ENCODE data around the gene OR5K4.

Gene OR5K4, protein sequence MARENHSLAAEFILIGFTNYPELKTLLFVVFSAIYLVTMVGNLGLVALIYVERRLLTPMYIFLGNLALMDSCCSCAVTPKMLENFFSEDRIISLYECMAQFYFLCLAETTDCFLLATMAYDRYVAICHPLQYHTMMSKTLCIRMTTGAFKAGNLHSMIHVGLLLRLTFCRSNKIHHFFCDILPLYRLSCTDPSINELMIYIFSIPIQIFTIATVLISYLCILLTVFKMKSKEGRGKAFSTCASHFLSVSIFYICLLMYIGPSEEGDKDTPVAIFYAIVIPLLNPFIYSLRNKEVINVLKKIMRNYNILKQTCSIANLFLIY

GRCh38 chr3:98353554-98353953 lies at the start of gene OR5K4:
Gene OR5K4, plus strand, starts transcription at chr3:98353854. Its CDS starts 0 bp downstream, at chr3:98353854.
- no peak for DNase-seq (ENCODE audit: low read depth in 2 of 2)

DNA sequence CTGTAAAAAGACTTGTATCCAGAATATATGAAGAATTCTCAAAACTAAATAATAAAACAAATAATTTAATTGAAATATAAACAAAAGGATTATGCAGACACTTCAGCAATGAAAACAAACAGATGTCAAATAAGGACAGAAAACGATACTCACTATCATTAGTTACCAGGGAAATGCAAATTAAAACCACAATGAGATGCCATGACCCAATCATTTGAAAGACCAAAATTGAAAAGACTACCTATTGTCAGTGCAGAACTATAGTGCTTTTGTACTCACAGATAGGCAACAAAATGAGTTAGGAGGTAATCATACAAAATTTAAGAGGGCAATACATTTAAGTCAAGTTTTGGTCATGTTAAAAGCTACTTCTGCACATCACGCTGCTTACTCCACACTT lies 31.6 kb upstream of the OR5K4 start:
- no peak for DNase-seq (ENCODE audit: low read depth in 2 of 2)

- DNase-seq (ENCODE audit: low read depth in 2 of 2) = no peak
Observed at GRCh38 chr3:98322686-98323085, 31.0 kb upstream of the OR5K4 start.

- no peak for DNase-seq (ENCODE audit: low read depth in 2 of 2)
Observed at GRCh38 chr3:98323425-98323824, 30.2 kb upstream of the OR5K4 start.

- DNase-seq (ENCODE audit: low read depth in 2 of 2) = no peak
Observed at GRCh38 chr3:98325055-98325454, 28.6 kb upstream of the OR5K4 start.

DNA sequence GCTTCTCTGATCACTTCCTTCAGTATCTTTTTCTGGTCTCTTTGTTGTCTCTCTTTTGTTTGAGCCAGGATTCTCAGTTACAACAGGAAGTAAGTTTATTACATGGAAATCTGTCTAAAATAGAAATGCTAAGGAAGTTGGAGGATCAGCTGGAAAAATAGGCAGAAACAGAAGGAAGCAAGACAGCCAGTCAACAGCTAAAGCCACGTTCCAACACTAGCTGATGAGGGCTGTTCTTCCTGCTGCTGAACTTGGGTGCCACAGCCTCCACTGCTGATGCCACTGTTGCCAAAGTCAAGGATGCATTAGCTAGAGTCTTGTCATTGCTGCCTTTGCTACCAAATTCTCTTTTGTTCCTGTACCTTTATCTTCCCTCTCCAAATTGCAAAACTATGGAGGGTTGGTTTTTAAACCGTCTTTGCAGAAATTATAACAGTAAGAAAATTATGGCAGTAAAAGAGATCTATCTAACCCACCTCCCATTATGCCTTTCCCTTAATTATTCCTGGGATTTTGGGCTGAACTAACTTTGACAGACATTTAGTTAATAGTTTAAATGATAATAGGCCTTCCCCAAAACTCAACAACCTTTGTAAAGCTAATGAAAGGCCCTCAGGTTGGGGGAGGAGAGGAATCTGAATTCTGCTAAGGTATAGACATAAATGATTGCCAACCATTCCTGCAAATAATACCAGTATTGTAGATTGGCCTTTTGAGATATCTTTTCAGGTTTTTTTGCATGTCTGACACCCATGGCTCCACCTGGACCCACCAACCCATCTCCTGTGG lies 27.4 kb upstream of the OR5K4 start:
- no peak for DNase-seq (ENCODE audit: low read depth in 2 of 2)

GRCh38 chr3:98326945-98327344 lies 26.7 kb upstream of the OR5K4 start:
- no peak for DNase-seq (ENCODE audit: low read depth in 2 of 2)

DNA sequence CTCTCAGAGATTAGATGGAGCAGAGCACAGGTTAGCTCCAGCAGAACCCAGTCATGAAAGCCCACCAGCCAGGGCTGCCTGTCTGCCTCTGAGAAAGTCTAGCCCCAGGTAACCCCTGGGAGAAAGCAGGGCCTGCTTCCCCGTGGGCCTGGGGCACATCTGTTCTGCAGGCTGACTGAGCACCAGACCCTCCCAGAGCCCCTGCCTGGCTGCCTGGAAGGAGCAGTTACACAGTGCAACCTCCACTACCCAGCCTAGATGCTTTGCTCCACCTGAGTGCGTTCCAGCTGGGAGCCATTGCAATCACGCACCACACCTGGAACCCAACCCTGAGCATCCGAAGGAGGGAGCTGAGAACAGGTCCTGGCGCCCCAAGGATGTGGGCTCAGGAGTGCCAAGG lies 24.7 kb upstream of the OR5K4 start:
- no peak for DNase-seq (ENCODE audit: low read depth in 2 of 2)

- DNase-seq (ENCODE audit: low read depth in 2 of 2) = no peak
Observed at GRCh38 chr3:98329392-98330124, 24.1 kb upstream of the OR5K4 start.

- no peak for DNase-seq (ENCODE audit: low read depth in 2 of 2)
Observed at GRCh38 chr3:98331329-98331728, 22.3 kb upstream of the OR5K4 start.

DNA sequence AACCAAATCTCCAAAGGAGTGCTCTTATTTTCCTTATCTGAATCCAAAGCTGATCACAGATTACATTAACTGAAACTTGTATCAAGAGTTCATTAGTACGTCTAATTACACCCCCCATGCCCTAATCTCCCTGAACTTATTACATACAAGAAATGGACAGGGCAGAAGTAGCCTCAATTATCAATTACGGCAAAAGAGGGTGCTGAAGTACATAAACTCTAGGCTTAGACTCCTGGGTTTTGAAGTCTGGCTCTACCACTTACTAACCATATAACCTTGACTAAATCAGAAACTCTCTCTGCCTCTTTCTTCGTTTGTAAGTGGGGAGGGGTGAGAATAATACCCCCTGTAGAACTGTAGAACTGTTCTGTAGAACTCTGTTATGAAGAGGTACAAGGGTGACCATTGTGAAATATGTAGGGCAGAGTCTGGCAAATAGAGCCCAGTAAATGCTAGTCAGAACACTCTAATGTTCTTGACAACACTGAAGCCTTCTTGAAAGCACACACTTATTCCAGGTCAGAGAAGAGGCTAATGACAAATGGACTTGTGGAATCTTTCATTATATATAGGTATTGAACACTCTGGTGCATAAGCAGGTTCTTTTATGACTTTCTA lies 19.6 kb upstream of the OR5K4 start:
- DNase-seq (ENCODE audit: low read depth in 2 of 2) = no peak

DNA sequence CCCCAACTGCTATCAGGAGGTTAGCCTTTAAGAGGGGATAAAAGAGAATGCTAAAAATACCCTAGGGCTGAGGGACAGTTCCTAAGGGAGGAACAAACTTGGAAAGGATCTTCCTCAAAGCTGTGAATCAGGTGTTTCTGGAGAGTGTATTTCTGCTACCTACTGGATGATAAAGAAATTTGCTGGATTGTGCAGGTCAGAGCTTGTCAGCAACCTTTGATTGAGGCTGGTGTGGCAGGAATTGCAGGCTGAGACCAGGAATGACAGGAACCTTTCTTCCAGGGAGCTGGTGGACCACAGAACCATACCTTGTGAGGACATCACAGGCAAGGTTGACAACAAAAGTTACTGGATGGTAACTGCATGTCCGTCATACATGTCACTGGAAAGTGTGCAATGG lies 14.6 kb upstream of the OR5K4 start:
- DNase-seq (ENCODE audit: low read depth in 2 of 2) = no peak

GRCh38 chr3:98341758-98342157 lies 11.9 kb upstream of the OR5K4 start:
- no peak for DNase-seq (ENCODE audit: low read depth in 2 of 2)

- no peak for DNase-seq (ENCODE audit: low read depth in 2 of 2)
Observed at GRCh38 chr3:98343647-98344507, 9.8 kb upstream of the OR5K4 start.

DNA sequence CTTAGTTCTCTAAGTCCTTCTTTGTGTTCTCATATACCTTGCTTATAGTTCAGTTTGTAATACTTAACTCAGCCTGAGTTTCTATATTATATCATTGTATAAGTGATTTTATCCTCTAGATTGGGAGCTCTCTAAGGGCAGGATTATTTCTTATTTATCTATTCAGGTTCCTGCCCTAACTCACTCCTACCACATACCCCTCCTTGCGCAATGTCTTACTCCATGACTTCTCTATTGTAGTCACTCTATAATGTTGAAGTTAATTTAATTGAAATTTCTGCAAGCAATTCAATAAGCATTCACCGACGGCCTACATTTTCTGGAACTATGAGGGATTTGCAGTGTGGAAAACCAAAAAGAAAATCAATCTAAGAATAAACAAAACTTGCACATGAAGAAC lies 3.6 kb upstream of the OR5K4 start:
- no peak for DNase-seq (ENCODE audit: low read depth in 2 of 2)

DNA sequence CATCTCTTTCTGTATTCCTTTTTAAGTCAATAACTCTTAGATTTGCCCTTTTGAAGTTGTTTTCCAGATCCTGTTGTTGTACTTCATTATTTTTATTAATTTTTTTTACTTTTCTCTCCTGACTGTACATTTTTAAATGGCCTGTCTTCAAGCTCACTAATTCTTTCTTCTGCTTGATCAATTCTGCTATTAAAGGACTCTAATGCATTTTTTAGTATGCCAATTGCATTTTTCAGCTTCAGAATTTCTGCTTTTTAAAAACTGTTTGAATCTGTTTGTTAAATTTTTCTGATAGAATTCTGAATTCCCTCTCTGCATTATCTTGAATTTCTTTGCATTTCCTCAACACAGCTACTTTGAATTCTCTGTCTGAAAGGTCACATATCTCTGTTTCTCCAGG lies 5.6 kb downstream of the OR5K4 start:
- DNase-seq (ENCODE audit: low read depth in 2 of 2) = no peak

DNA sequence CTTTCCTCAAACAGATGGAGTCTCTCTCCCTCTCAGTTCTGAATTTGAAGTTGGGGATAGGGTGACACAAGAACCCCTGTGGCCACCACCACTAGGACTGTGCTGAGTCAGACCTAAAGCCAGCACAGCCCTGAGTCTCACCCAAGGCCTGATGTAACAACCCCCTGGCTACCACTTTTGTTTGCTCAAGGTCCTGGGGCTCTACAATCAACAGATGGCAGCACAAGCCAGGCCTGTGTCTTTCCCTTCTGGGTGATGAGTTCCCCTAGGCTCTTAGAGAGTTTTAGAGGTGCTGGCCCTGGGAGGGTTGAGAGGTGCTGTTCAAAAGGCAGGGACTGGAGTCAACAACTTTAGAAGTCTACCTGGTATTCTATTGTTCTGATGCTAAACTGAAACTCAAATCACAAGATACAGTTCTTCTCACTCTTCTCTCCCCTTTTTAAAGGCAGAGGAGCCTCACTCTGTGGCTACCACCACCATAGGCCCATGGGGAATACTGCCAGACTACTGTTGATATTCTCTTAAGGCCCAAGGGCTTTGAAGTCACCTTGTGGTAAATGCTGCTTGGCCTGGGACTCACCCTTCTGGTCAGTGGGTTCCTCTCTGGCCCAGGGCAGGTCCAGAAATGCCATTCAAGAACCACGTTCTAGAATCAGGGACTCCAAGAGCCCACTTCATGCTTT lies 6.5 kb downstream of the OR5K4 start:
- DNase-seq (ENCODE audit: low read depth in 2 of 2) = no peak

DNA sequence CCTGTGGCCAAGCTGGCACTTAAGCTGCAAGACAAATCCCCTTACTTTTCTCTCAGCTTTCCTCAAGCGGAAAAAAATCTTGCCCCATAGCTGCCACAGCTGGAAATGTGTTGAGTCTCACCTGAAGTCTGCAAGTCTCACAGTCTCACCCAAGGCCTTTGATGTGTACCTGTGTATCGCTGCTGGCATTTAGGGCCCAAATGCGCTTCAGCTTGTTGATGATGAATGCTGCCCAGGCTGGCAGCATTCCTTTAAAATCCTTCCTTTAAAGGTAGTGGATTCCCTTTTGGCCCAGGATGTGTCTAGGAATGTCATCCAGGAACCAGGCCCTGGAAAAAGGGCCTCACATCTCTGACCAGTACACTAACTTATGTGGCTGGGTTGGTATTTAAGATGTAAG lies 7.0 kb downstream of the OR5K4 start:
- no peak for DNase-seq (ENCODE audit: low read depth in 2 of 2)

DNA sequence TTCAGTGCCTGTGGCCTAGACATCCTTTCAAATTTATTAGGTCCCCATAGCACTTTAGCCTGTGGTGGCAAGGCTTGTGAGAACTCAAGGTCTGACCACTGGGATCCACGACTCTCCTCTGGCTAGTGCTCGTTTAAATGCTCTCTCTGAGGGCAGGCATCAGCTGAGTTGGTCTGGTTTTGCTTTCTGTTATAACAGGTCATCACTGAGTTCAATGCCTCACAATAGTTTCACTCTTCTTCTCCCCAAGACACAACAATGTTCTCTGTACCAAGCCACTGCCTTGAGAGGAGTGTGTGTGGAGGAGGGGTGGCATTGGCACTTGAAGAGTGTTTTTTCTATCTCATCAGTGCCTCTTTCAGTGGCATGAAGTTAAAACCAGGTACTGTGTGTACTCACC lies 7.6 kb downstream of the OR5K4 start:
- no peak for DNase-seq (ENCODE audit: low read depth in 2 of 2)

- DNase-seq (ENCODE audit: low read depth in 2 of 2) = no peak
Observed at GRCh38 chr3:98367464-98368246, 14.0 kb downstream of the OR5K4 start.

All from stimulated activated CD8-positive, alpha-beta memory T cell treated with anti-CD3 and anti-CD28 coated beads, Interleukin-7, amount 100 ng/mL, for 1 hour (primary cell).